SK-N-SH (cell line): Measurements from ENCODE around the gene LAMA4.

Experiments used
- GABPA ChIP-seq: IDR thresholded peaks from 2 replicates; pipeline ENCODE4 v1.4.0; 2012; ENCODE audit warnings: low read depth, mild to moderate bottlenecking
- POLR2AphosphoS5 ChIP-seq: IDR thresholded peaks from 2 replicates; pipeline ENCODE4 v1.6.1; 2012; ENCODE audit warnings: low read depth, low read length
- RAD21 ChIP-seq: IDR thresholded peaks from 2 replicates; pipeline ENCODE4 v1.6.1; 2012; ENCODE audit warnings: mild to moderate bottlenecking, low read length
- YY1 ChIP-seq: IDR thresholded peaks from 2 replicates; pipeline ENCODE4 v1.4.0; 2012; ENCODE audit warnings: low read depth, mild to moderate bottlenecking
- TF ChIP-seq, protein P1 (sequence below): fragments of 200-600 bp; sonication (generic); IDR thresholded peaks from 2 replicates; pipeline ENCODE4 v1.6.1; 2017; ENCODE audit warnings: antibody characterized with exemption, mild to moderate bottlenecking, moderate library complexity
- TF ChIP-seq, protein P2 (sequence below): IDR thresholded peaks from 2 replicates; pipeline ENCODE4 v1.4.0; 2012; ENCODE audit warnings: low read depth

DNA sequence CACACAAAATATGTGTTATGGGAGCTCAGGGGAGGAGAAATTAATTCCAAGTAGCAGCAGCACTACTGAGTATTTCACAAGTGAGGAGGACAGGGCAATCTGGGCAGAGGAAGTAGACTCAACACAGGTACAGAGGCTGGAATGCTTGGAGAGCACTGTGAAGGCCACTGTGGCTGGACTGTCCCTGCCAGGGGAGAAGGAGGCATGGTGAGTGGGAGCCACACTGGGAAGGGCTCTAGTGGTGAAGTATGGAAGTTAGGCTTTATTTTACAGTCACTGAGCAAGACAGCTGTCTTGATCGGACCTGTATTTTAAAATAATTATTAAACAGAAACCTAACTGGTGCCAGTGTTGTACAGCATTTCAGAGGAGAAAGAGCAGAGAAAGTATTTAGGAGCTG lies 138.1 kb downstream of the LAMA4 start:
- TF ChIP-seq, protein P1, sequence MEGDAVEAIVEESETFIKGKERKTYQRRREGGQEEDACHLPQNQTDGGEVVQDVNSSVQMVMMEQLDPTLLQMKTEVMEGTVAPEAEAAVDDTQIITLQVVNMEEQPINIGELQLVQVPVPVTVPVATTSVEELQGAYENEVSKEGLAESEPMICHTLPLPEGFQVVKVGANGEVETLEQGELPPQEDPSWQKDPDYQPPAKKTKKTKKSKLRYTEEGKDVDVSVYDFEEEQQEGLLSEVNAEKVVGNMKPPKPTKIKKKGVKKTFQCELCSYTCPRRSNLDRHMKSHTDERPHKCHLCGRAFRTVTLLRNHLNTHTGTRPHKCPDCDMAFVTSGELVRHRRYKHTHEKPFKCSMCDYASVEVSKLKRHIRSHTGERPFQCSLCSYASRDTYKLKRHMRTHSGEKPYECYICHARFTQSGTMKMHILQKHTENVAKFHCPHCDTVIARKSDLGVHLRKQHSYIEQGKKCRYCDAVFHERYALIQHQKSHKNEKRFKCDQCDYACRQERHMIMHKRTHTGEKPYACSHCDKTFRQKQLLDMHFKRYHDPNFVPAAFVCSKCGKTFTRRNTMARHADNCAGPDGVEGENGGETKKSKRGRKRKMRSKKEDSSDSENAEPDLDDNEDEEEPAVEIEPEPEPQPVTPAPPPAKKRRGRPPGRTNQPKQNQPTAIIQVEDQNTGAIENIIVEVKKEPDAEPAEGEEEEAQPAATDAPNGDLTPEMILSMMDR: 0 out of 2 replicates have a peak, but pooled peaks have one; percentile 8
- TF ChIP-seq, protein P2, sequence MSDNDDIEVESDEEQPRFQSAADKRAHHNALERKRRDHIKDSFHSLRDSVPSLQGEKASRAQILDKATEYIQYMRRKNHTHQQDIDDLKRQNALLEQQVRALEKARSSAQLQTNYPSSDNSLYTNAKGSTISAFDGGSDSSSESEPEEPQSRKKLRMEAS: no peak
- TF ChIP-seq POLR2AphosphoS5 (no peak), YY1 (no peak), GABPA (no peak), RAD21 (no peak)
